Liver (tissue), 9 donors: ENCODE results near the gene TEX10. TPM values are rescaled to one million over a fixed set of nuclear protein-coding genes. Genes with fewer than 3 reads are reported as not detected.

Source experiments
- DNase-seq: peaks from one replicate; pipeline ENCODE4 v3.0.0-alpha.2; 2017; ENCODE audit warnings: low spot score
- H3K27ac ChIP-seq, 2 donors: one replicate each; pipeline ENCODE4 v1.7.0; 2013; ENCODE audit warnings: inconsistent platforms in 2 of 2, low read length in 2 of 2, control low read depth in 1 of 2, low read depth in 1 of 2, mild to moderate bottlenecking in 1 of 2
- H3K27me3 ChIP-seq, 4 donors: one replicate each; pipeline versions ENCODE4 v1.6.1 to v1.7.0; 2013; ENCODE audit warnings: low read length in 3 of 4, inconsistent platforms in 1 of 4, mild to moderate bottlenecking in 1 of 4, moderate library complexity in 1 of 4; ENCODE audit not compliant: control insufficient read depth in 4 of 4, insufficient read depth in 4 of 4
- H3K36me3 ChIP-seq, 4 donors: one replicate each; pipeline versions ENCODE4 v1.6.1 to v1.7.0; 2013; ENCODE audit warnings: low read length in 3 of 4, mild to moderate bottlenecking in 3 of 4, low read depth in 1 of 4, moderate library complexity in 1 of 4; ENCODE audit not compliant: control insufficient read depth in 4 of 4, insufficient read depth in 3 of 4
- H3K4me1 ChIP-seq, 4 donors: one replicate each; pipeline versions ENCODE4 v1.6.1 to v1.7.0; 2013; ENCODE audit warnings: low read length in 3 of 4, mild to moderate bottlenecking in 3 of 4, moderate library complexity in 1 of 4; ENCODE audit not compliant: control insufficient read depth in 4 of 4, insufficient read depth in 4 of 4
- H3K4me3 ChIP-seq, 3 donors: one replicate each; pipeline versions ENCODE4 v1.6.1 to v1.7.0; 2013; ENCODE audit warnings: low read length in 3 of 3, control low read depth in 1 of 3, low read depth in 1 of 3, mild to moderate bottlenecking in 1 of 3
- H3K9ac ChIP-seq, 2 donors: one replicate each; pipeline ENCODE4 v1.7.0; 2013; ENCODE audit warnings: low read length in 2 of 2, mild to moderate bottlenecking in 2 of 2, moderate library complexity in 2 of 2, control low read depth in 1 of 2, low read depth in 1 of 2
- H3K9me3 ChIP-seq, 4 donors: one replicate each; pipeline versions ENCODE4 v1.6.1 to v1.7.0; 2013; ENCODE audit warnings: low read length in 3 of 4; ENCODE audit not compliant: control insufficient read depth in 4 of 4
- CTCF ChIP-seq: fragments of 150-350 bp; IDR thresholded peaks from 2 replicates; pipeline ENCODE4 v1.5.1; 2017; ENCODE audit warnings: improper control_type of control experiment, low read depth, low read length; ENCODE audit not compliant: missing input control
- EGR1 ChIP-seq, 2 donors: IDR thresholded peaks; 2 replicates each; pipeline ENCODE4 v1.6.1; 2016 to 2018; ENCODE audit warnings: antibody characterized with exemption in 2 of 2, low read depth in 2 of 2
- FOXA1 ChIP-seq: IDR thresholded peaks from 2 replicates; pipeline ENCODE4 v1.6.1; 2016; ENCODE audit warnings: antibody characterized with exemption
- FOXA2 ChIP-seq: IDR thresholded peaks from 2 replicates; pipeline ENCODE4 v1.6.1; 2016; ENCODE audit warnings: antibody characterized with exemption
- GABPA ChIP-seq, 2 donors: IDR thresholded peaks in 1 of 2; conservative IDR thresholded peaks in 1 of 2; 2 replicates each; pipeline ENCODE4 v1.6.1; 2016; ENCODE audit warnings: antibody characterized with exemption in 2 of 2, mild to moderate bottlenecking in 1 of 2, moderate library complexity in 1 of 2
- HNF4A ChIP-seq, 2 donors: conservative IDR thresholded peaks; 2 replicates each; pipeline ENCODE4 v1.6.1; 2016; ENCODE audit warnings: antibody characterized with exemption in 2 of 2, mild to moderate bottlenecking in 2 of 2
- HNF4G ChIP-seq: IDR thresholded peaks from 2 replicates; pipeline ENCODE4 v1.6.1; 2016; ENCODE audit warnings: antibody characterized with exemption
- JUND ChIP-seq, 2 donors: IDR thresholded peaks; 2 replicates each; pipeline ENCODE4 v1.6.1; 2016; ENCODE audit warnings: antibody characterized with exemption in 2 of 2
- NR2F2 ChIP-seq: IDR thresholded peaks from 2 replicates; pipeline ENCODE4 v1.6.1; 2016; ENCODE audit warnings: antibody characterized with exemption
- RAD21 ChIP-seq, 2 donors: IDR thresholded peaks; 2 replicates each; pipeline ENCODE4 v1.6.1; 2016; ENCODE audit warnings: antibody characterized with exemption in 2 of 2, mild to moderate bottlenecking in 2 of 2
- REST ChIP-seq: IDR thresholded peaks from 2 replicates; pipeline ENCODE4 v1.6.1; 2016; ENCODE audit warnings: antibody characterized with exemption, mild to moderate bottlenecking
- RXRA ChIP-seq, 2 donors: IDR thresholded peaks; 2 replicates each; pipeline ENCODE4 v1.6.1; 2017 to 2018; ENCODE audit warnings: antibody characterized with exemption in 2 of 2, mild to moderate bottlenecking in 1 of 2
- SP1 ChIP-seq: IDR thresholded peaks from 2 replicates; pipeline ENCODE4 v1.6.1; 2018; ENCODE audit warnings: antibody characterized with exemption, mild to moderate bottlenecking
- TAF1 ChIP-seq: conservative IDR thresholded peaks from 2 replicates; pipeline ENCODE4 v1.6.1; 2016; ENCODE audit warnings: antibody characterized with exemption, mild to moderate bottlenecking
- YY1 ChIP-seq: IDR thresholded peaks from 2 replicates; pipeline ENCODE4 v1.6.1; 2016; ENCODE audit warnings: antibody characterized with exemption, mild to moderate bottlenecking
- WGBS: extraction: QIAGEN DNeasy Blood & Tissue Kit; methylation state at CpG from one replicate; pipeline ENCODE4 v1.1.7; 2013; 5-methylcytosine and 5-hydroxymethylcytosine counted together
- polyA plus RNA-seq, 2 donors: library from polyadenylated mRNA; stranded (reverse) in 1 of 2; unstranded in 1 of 2; fragments of 200-250 nt in 1 of 2; fragments of >200 nt in 1 of 2; fragmentation: Nextera tagmentation in 1 of 2; extraction: Ambion mirVana in 1 of 2; gene quantifications; one replicate each; pipeline versions ENCODE4 v1.2.1 to v1.2.3, GENCODE V29; 2013 to 2015
- total RNA-seq, 2 donors: library from RNA; depleted of rRNA; stranded (reverse); fragments of >200 nt; gene quantifications; one replicate each; pipeline ENCODE4 v1.2.3, GENCODE V29; 2014
- TF ChIP-seq, protein P1 (sequence below): IDR thresholded peaks from 2 replicates; pipeline ENCODE4 v1.6.1; 2016; ENCODE audit warnings: antibody characterized with exemption
- TF ChIP-seq, protein P2 (sequence below): IDR thresholded peaks from 2 replicates; pipeline ENCODE4 v1.6.1; 2016; ENCODE audit warnings: antibody characterized with exemption
- TF ChIP-seq, protein P3 (sequence below): IDR thresholded peaks from 2 replicates; pipeline ENCODE4 v1.6.1; 2016; ENCODE audit warnings: antibody characterized with exemption
- donor health status: healthy.
- donor health status: healthy.
- donor health status: healthy.
- donor health status: healthy.
- donor health status: healthy.

The TEX10 gene
- total and polyA plus RNA-seq, 4 donors, result 3.3 to 10.0 (median 6.1) TPM

- peak; percentile 52 for DNase-seq
- peak overlapping the region; percentile 84 to 94 (median 92) for H3K4me3 ChIP-seq
- H3K9ac ChIP-seq, result peak overlapping the region; percentile 86 to 91
- no peaks in the 10 kb centered on the region for H3K36me3 ChIP-seq
- WGBS, result under 1% methylated on average over 43 of the region's 43 CpGs
- H3K9me3 ChIP-seq, result no peaks in the 10 kb centered on the region
- H3K4me1 ChIP-seq, result peaks cover 0 to 17% (median 0%) of the 10 kb centered on the region in 4 donors
- H3K27ac ChIP-seq, result peak overlapping the region; percentile 79 to 82
- TF ChIP-seq, protein P1, sequence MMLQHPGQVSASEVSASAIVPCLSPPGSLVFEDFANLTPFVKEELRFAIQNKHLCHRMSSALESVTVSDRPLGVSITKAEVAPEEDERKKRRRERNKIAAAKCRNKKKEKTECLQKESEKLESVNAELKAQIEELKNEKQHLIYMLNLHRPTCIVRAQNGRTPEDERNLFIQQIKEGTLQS, result no peak
- no peak for TF ChIP-seq FOXA2
- TF ChIP-seq, protein P2, sequence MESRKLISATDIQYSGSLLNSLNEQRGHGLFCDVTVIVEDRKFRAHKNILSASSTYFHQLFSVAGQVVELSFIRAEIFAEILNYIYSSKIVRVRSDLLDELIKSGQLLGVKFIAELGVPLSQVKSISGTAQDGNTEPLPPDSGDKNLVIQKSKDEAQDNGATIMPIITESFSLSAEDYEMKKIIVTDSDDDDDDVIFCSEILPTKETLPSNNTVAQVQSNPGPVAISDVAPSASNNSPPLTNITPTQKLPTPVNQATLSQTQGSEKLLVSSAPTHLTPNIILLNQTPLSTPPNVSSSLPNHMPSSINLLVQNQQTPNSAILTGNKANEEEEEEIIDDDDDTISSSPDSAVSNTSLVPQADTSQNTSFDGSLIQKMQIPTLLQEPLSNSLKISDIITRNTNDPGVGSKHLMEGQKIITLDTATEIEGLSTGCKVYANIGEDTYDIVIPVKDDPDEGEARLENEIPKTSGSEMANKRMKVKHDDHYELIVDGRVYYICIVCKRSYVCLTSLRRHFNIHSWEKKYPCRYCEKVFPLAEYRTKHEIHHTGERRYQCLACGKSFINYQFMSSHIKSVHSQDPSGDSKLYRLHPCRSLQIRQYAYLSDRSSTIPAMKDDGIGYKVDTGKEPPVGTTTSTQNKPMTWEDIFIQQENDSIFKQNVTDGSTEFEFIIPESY, result no peak
- TF ChIP-seq RXRA (IDR thresholded peaks at IDR 0.05), result no peak
- TF ChIP-seq TAF1, result no peak
- no peak for TF ChIP-seq CTCF
- TF ChIP-seq HNF4G, result no peak
- no peak for TF ChIP-seq SP1
- TF ChIP-seq FOXA1, result no peak
- TF ChIP-seq, protein P3, sequence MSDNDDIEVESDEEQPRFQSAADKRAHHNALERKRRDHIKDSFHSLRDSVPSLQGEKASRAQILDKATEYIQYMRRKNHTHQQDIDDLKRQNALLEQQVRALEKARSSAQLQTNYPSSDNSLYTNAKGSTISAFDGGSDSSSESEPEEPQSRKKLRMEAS, result no peak
- TF ChIP-seq GABPA (IDR thresholded peaks at IDR 0.05 in 1 of 2, conservative IDR thresholded peaks at IDR 0.05 in 1 of 2), result no peak
- no peak for TF ChIP-seq REST
- no peak for TF ChIP-seq RAD21 (IDR thresholded peaks at IDR 0.05)
- no peak for TF ChIP-seq HNF4A (conservative IDR thresholded peaks at IDR 0.05)
- TF ChIP-seq EGR1 (IDR thresholded peaks at IDR 0.05; ENCODE audit: low read depth in 2 of 2), result no peak
- TF ChIP-seq YY1, result no peak
- TF ChIP-seq JUND (IDR thresholded peaks at IDR 0.05), result no peak
- no peak for TF ChIP-seq NR2F2
- H3K27me3 ChIP-seq, result no peaks in the 10 kb centered on the region
Measured at GRCh38 chr9:100352201-100352726, 478 bp downstream of the TEX10 start.
